PC-9 (cell line): Measurements from ENCODE around the gene AK8.

Source experiments
- EZH2 ChIP-seq: fragments of 200-600 bp; sonication (generic); IDR thresholded peaks from 2 replicates; pipeline ENCODE4 v1.8.0; 2017; ENCODE audit warnings: antibody characterized with exemption, low read depth
- TF ChIP-seq, protein P1 (sequence below): fragments of 200-600 bp; sonication (generic); conservative IDR thresholded peaks from 2 replicates; pipeline ENCODE4 v1.6.1; 2017; ENCODE audit warnings: mixed run types, antibody characterized with exemption, mild to moderate bottlenecking, moderate library complexity

DNA sequence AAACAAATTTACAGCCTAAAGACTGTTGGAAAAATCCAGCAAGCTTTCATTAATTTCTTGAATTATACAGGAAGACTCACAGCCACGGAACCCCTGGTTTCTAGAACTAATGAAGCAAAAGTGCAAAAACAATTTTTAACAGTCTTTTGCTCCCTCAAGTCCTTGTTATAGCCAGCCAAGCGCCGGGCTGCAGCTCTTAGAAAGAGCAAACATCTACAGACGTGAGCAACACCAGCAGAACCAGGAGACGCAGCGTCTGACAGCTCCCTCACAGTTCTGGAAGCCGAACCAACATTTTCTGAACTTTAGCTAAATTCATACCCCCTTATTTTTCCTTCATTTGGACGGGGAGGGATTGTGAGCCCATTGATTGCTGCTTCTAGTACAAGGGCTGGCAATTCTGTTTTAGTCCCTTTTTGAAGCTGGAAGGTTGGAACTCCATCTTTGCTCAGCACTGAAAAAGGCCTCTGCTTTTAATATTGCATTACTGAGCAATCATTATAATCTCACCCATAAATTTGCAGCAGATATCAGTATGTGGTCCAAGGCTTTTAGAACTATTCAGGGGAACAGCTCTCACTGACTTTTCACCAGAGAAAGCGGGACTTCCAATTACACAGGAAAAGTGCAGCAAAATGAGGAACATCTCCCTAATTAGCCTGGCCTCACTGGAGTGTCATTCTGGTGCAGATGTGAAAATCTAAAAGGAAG, 45.8 kb downstream of the AK8 start:
- TF ChIP-seq, protein P1, sequence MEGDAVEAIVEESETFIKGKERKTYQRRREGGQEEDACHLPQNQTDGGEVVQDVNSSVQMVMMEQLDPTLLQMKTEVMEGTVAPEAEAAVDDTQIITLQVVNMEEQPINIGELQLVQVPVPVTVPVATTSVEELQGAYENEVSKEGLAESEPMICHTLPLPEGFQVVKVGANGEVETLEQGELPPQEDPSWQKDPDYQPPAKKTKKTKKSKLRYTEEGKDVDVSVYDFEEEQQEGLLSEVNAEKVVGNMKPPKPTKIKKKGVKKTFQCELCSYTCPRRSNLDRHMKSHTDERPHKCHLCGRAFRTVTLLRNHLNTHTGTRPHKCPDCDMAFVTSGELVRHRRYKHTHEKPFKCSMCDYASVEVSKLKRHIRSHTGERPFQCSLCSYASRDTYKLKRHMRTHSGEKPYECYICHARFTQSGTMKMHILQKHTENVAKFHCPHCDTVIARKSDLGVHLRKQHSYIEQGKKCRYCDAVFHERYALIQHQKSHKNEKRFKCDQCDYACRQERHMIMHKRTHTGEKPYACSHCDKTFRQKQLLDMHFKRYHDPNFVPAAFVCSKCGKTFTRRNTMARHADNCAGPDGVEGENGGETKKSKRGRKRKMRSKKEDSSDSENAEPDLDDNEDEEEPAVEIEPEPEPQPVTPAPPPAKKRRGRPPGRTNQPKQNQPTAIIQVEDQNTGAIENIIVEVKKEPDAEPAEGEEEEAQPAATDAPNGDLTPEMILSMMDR, result no peak
- no peak for TF ChIP-seq EZH2
